T-helper 1 cell treated with Interleukin-12 subunit alpha and Interleukin-12 subunit beta and Interleukin-4 antibody, amounts not matched to agents 30 μg/mL and 1 μg/mL, for 36 hours (primary cell): ENCODE measurements around the gene BRD8.

Experiments used
- H3K27ac Mint-ChIP-seq: one replicate; pipeline ENCODE4 v1.8.0; 2021; ENCODE audit warnings: mild to moderate bottlenecking, mixed read lengths
- H3K27me3 Mint-ChIP-seq: one replicate; pipeline ENCODE4 v1.8.0; 2021; ENCODE audit warnings: low read depth, mixed read lengths
- H3K36me3 Mint-ChIP-seq: one replicate; pipeline ENCODE4 v1.8.0; 2021; ENCODE audit warnings: low read depth, mixed read lengths
- H3K4me1 Mint-ChIP-seq: one replicate; pipeline ENCODE4 v1.8.0; 2021; ENCODE audit warnings: low read depth, mixed read lengths
- H3K4me3 Mint-ChIP-seq: one replicate; pipeline ENCODE4 v1.8.0; 2021; ENCODE audit warnings: mild to moderate bottlenecking, moderate library complexity, mixed read lengths
- H3K9me3 Mint-ChIP-seq: one replicate; pipeline ENCODE4 v1.8.0; 2021; ENCODE audit warnings: mixed read lengths

Gene BRD8

DNA sequence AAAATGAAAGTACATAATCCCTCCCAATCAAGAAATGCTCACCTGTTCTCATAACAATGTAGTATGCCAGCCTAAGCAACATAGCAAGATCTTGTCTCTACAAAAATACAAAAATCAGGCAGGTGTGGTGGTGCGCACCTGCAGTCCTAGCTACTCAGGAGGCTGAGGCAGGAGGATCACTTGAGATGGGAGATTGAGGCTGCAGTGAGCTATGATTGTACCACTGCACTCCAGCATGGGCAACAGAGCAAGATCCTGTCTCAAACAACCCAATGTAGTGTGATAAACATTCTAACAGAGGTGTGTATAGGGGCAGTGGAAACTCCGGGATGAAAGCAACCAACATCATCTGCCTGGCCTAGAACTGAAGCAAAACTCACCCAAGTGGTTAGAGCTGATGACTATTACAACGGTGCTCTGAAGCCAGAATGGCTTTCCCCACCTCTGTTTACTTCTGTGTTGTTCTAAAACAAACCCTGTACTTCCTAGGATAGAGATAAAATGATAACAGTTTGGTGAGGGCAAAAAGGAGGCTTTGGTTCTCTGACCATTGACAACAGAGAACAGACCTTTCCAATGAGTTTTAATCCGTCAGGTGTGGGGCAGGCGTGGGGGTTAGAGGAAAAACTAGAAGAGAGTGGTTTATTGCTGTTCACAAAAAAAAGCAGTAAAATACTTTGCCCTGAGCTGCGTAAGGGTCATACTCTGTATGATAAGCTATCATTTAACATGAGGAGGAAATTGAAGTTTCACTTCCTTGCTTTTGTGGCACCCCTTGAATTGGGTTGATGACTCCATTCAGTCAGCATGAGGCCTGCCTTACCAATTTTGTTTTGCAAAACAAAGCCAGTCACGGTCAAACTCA is 75.7 kb downstream of the BRD8 start:
- Mint-ChIP-seq H3K9me3 (no peaks in the 10 kb centered on the region), H3K27ac (no peak overlapping the region), H3K36me3 (no peaks in the 10 kb centered on the region), H3K4me3 (no peak overlapping the region), H3K4me1 (peaks cover 3% of the 10 kb centered on the region), H3K27me3 (peaks cover 11% of the 10 kb centered on the region)

DNA sequence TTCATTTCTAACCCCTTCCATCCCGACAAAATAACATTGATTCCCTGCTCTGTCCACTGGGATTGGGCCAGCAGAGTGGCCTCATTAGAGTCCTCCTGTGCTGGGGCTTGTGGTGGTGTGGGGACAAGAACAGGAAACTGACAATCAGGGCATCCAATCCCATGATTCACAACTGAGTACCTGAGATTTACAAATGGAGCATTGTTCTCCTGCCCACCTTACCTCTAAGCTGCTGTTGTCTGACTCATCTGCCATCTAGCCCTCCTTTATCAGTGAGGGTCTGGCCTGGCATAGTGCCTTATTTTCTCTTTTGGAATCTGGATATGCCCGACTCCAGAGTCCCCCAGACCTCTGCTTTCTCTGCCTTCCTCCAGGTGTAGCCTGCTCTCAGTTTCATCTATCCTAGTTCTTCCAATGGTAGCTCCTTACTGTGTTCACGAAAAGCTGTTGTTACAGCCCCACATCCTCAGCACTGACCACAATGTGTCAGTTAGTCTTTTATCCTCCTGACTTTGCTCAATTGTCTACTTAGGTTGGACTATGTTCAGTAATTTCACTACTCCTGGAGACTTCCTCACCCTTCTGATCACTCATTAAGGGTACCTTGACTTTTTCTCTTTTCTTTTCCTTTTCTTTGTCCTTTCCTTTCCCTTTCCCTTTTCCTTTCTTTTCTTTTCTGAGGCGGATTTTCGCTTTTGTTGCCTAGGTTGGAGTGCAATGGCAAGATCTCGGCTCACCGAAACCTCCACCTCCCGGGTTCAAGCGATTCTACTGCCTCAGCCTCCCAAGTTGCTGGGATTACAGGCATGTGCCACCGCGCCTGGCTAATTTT is 81.2 kb downstream of the BRD8 start:
- no peak overlapping the region for H3K27ac Mint-ChIP-seq
- peaks cover 7% of the 10 kb centered on the region for H3K27me3 Mint-ChIP-seq
- no peak overlapping the region for H3K4me3 Mint-ChIP-seq
- no peaks in the 10 kb centered on the region for H3K36me3 Mint-ChIP-seq
- H3K4me1 Mint-ChIP-seq: peaks cover 20% of the 10 kb centered on the region
- H3K9me3 Mint-ChIP-seq: no peaks in the 10 kb centered on the region

DNA sequence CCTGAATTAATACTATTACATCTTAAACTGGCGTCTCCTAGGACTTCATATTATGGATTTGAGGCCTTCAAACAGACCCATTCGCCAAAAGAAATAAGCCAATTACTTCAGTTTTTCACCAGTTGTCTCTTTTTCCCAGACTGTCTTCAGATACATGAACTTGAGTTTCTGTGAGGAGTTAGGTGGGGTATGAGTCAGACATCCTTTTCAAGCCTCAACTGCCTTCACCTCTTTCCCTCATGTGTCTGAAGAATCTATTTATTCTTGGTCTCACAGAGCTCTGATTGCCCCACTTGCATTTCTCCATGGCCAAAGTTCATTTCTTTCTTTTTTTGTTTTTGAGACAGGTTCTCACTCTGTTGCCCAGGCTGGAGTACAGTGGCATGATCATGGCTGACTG is 82.1 kb downstream of the BRD8 start:
- no peaks in the 10 kb centered on the region for H3K36me3 Mint-ChIP-seq
- H3K9me3 Mint-ChIP-seq: no peaks in the 10 kb centered on the region
- peaks cover 20% of the 10 kb centered on the region for H3K4me1 Mint-ChIP-seq
- H3K27ac Mint-ChIP-seq: peak overlapping the region; percentile 23
- H3K27me3 Mint-ChIP-seq: peaks cover 7% of the 10 kb centered on the region
- H3K4me3 Mint-ChIP-seq: peak overlapping the region; percentile 4

DNA sequence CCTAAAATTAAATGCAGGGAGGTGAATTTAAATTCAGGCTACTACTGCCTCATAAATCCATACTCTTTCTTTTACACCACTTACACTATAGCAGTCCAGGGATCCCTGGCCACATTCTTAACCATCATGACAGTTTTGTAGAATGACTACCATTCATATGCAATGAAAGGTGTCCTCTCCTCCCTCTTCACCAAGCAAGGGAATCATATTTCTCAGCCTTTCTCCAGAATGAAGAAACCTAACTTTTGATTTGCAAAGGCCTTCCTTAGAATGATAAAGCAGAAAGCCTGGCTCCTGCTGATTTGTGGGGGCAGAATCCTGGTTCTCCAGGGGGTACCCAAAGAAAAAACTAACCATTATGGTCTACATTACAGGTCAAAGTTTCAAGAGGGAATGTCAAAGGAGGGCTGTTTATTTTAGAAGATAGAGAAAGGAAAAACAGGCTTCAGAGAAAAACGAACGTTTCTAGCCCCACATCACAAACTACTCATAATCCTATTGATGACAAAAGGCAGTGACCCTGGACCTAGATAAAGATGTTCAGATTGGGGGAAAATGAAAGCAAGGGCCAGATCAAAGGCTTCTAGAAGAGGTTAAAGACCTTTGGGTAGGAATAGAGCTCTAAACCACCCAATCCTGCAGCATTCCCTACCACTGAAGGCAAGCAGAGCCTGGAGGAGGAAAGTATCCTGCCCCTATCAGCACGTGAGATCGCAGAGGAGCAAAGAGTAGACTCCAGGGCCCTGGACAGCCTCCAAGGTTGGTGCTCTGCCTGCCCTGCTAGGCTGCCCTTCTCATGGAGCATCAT is 83.1 kb downstream of the BRD8 start:
- H3K4me1 Mint-ChIP-seq: peaks cover 20% of the 10 kb centered on the region
- peaks cover 3% of the 10 kb centered on the region for H3K27me3 Mint-ChIP-seq
- H3K4me3 Mint-ChIP-seq: no peak overlapping the region
- no peaks in the 10 kb centered on the region for H3K36me3 Mint-ChIP-seq
- H3K9me3 Mint-ChIP-seq: no peaks in the 10 kb centered on the region
- H3K27ac Mint-ChIP-seq: no peak overlapping the region

DNA sequence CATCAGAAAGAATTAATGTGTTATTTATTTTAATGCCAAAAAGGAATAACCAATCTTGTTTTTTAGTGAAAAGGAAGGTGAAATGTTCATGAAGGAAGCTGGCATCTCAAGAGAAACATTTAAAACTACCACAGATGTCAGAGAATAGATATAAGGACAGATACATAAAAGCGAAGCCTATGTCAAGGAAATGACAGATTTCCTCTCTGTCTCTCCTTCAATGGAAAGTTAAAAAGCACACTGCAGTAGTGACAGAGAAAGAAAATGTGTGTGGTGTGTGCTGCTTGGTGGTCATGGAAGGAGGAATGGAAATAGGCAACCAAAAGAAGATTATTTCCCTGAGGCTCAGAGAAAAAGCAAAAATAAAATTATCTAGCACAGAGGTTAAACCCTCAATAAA is 85.4 kb downstream of the BRD8 start:
- H3K36me3 Mint-ChIP-seq: no peaks in the 10 kb centered on the region
- H3K27ac Mint-ChIP-seq: no peak overlapping the region
- peaks cover 20% of the 10 kb centered on the region for H3K4me1 Mint-ChIP-seq
- no peaks in the 10 kb centered on the region for H3K27me3 Mint-ChIP-seq
- no peaks in the 10 kb centered on the region for H3K9me3 Mint-ChIP-seq
- no peak overlapping the region for H3K4me3 Mint-ChIP-seq

DNA sequence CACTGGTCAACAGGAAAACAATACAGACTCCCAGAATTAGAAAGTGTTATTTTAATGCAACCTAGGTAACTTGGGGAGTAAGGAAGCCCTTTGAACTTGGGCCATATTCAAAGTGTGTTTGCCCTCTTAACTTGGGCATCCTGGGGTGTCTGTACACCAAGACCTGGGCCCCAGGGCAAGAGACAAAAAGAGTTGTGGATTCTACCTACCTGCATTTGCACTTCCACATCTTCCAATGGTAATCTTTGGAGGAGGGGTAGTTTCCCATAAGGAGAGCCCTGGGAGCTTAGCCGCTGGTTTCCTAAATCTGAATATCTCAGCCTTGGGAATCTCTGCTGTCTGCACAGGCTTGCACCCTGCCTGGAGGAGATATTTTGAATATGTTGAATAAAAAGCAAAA is 86.1 kb downstream of the BRD8 start:
- no peak overlapping the region for H3K27ac Mint-ChIP-seq
- no peak overlapping the region for H3K4me3 Mint-ChIP-seq
- peaks cover 17% of the 10 kb centered on the region for H3K4me1 Mint-ChIP-seq
- no peaks in the 10 kb centered on the region for H3K27me3 Mint-ChIP-seq
- H3K36me3 Mint-ChIP-seq: no peaks in the 10 kb centered on the region
- no peaks in the 10 kb centered on the region for H3K9me3 Mint-ChIP-seq

DNA sequence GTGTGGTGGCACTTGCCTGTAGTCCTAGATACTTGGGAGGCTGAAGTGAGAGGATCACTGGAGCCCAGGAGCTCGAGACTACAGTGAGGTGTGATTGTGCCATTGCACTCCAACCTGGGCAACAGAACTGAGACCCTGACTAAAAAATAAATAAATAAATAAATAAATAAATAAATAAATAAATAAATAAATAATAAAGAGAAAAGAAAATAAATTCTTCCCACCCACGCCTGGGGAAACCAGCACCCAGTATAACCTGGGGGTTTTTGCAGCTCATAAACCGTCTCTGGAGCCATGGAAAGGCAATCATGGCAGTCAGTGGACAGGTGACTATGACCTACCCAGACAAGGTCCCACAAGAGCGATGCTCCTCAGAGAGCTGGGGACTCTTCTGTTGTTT is 86.7 kb downstream of the BRD8 start:
- Mint-ChIP-seq H3K27ac (no peak overlapping the region), H3K9me3 (no peaks in the 10 kb centered on the region), H3K36me3 (no peaks in the 10 kb centered on the region), H3K27me3 (no peaks in the 10 kb centered on the region), H3K4me1 (peaks cover 12% of the 10 kb centered on the region), H3K4me3 (no peak overlapping the region)
